KMS-11 (cell line): ENCODE data around the gene FREY1.

Experiments
- H2AFZ ChIP-seq: fragments of 200-600 bp; sonication (generic); 2 replicates; pipeline ENCODE4 v1.6.1; 2016; ENCODE audit warnings: antibody characterized with exemption, mixed run types, low read depth
- H3K27ac ChIP-seq: fragments of 200-600 bp; sonication (generic); 2 replicates; pipeline ENCODE4 v1.6.1; 2016; ENCODE audit warnings: mild to moderate bottlenecking, mixed run types
- H3K27me3 ChIP-seq: fragments of 200-600 bp; sonication (generic); 2 replicates; pipeline ENCODE4 v1.6.1; 2017; ENCODE audit warnings: mild to moderate bottlenecking, low read depth, mixed run types, moderate library complexity; ENCODE audit not compliant: insufficient read depth
- H3K36me3 ChIP-seq: fragments of 200-600 bp; sonication (generic); 2 replicates; pipeline ENCODE4 v1.6.1; 2017; ENCODE audit warnings: mild to moderate bottlenecking, mixed run types; ENCODE audit not compliant: insufficient read depth
- H3K4me1 ChIP-seq: fragments of 200-600 bp; sonication (generic); 2 replicates; pipeline ENCODE4 v1.6.1; 2016; ENCODE audit warnings: mild to moderate bottlenecking, low read depth, mixed run types; ENCODE audit not compliant: poor library complexity, severe bottlenecking
- H3K4me2 ChIP-seq: fragments of 200-600 bp; sonication (generic); 2 replicates; pipeline ENCODE4 v1.7.0; 2016; ENCODE audit warnings: mild to moderate bottlenecking, mixed run types
- H3K4me3 ChIP-seq: fragments of 200-600 bp; sonication (generic); IDR thresholded peaks from 2 replicates; pipeline ENCODE4 v1.6.1; 2017; ENCODE audit warnings: low read depth, low read length, mixed read lengths; ENCODE audit not compliant: insufficient read depth
- H3K79me2 ChIP-seq: fragments of 200-600 bp; sonication (generic); 2 replicates; pipeline ENCODE4 v1.6.1; 2016; ENCODE audit warnings: low read depth, mixed run types; ENCODE audit not compliant: insufficient read depth
- H3K9ac ChIP-seq: fragments of 200-600 bp; sonication (generic); 2 replicates; pipeline ENCODE4 v1.6.1; 2016; ENCODE audit warnings: mild to moderate bottlenecking, mixed run types
- H4K20me1 ChIP-seq: fragments of 200-600 bp; sonication (generic); 2 replicates; pipeline ENCODE4 v1.6.1; 2016; ENCODE audit warnings: mild to moderate bottlenecking, mixed run types; ENCODE audit not compliant: insufficient read depth
- TF ChIP-seq, protein P1 (sequence below): fragments of 200-600 bp; sonication (generic); conservative IDR thresholded peaks from 2 replicates; pipeline ENCODE4 v1.6.1; 2017; ENCODE audit warnings: low read depth, mild to moderate bottlenecking, antibody characterized with exemption, low read length, moderate library complexity, mixed read lengths

The FREY1 gene

DNA sequence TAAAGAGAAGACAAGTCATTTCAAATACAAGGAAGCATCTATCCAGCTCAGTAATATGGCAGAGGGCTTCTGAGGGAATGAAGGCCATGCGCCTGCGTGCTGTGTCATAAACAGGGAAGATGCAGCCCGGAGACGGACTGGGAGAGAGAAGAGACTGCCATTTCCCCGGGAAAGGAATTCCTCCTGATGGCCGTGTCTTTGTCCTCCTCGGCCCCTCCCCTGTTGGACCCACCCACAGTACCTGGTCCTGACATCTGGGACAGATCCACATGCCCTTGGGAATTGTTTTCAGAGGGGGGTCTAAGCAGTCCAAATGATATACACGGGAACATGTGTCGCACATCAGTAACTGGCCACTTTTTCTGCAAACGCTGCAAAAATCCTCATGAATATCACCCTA, 30.8 kb upstream of the FREY1 start:
- no peaks in the 10 kb centered on the region for H4K20me1 ChIP-seq
- H3K4me1 ChIP-seq, result no peaks in the 10 kb centered on the region
- H3K4me2 ChIP-seq, result no peak overlapping the region
- H2AFZ ChIP-seq, result no peak overlapping the region
- no peak overlapping the region for H3K27ac ChIP-seq
- no peak overlapping the region for H3K4me3 ChIP-seq
- no peaks in the 10 kb centered on the region for H3K27me3 ChIP-seq
- TF ChIP-seq, protein P1, sequence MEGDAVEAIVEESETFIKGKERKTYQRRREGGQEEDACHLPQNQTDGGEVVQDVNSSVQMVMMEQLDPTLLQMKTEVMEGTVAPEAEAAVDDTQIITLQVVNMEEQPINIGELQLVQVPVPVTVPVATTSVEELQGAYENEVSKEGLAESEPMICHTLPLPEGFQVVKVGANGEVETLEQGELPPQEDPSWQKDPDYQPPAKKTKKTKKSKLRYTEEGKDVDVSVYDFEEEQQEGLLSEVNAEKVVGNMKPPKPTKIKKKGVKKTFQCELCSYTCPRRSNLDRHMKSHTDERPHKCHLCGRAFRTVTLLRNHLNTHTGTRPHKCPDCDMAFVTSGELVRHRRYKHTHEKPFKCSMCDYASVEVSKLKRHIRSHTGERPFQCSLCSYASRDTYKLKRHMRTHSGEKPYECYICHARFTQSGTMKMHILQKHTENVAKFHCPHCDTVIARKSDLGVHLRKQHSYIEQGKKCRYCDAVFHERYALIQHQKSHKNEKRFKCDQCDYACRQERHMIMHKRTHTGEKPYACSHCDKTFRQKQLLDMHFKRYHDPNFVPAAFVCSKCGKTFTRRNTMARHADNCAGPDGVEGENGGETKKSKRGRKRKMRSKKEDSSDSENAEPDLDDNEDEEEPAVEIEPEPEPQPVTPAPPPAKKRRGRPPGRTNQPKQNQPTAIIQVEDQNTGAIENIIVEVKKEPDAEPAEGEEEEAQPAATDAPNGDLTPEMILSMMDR, result no peak
- no peak overlapping the region for H3K9ac ChIP-seq
- no peaks in the 10 kb centered on the region for H3K79me2 ChIP-seq
- no peaks in the 10 kb centered on the region for H3K36me3 ChIP-seq

DNA sequence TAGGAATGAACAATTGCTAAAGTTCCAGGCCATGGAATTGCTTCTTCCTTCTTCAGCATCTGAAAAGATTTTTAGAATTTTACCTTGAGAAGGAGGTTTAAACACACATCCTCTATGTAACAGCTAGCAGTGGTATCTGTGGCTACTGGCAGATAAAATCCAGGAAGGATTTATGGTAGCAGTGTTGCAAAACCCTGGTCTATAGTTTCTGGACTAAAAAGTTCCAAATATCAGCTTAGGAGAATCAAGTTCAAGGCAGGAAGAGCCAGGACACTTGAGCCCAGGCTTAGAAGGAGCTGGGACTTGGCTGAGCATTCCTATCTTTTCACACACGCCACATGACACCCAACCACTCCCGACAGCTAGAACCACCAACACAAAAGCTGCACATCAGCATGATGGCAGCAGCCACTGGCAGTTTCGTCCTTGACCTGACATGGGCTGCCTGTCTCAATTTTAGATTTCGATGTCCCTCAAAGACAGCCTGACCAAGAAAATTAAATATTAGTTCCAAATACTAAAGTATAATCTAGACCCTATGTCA, 29.5 kb upstream of the FREY1 start:
- no peaks in the 10 kb centered on the region for H3K4me1 ChIP-seq
- H3K79me2 ChIP-seq, result no peaks in the 10 kb centered on the region
- no peak overlapping the region for H3K9ac ChIP-seq
- no peak overlapping the region for H3K27ac ChIP-seq
- H3K4me3 ChIP-seq, result no peak overlapping the region
- no peaks in the 10 kb centered on the region for H3K36me3 ChIP-seq
- H3K27me3 ChIP-seq, result no peaks in the 10 kb centered on the region
- H4K20me1 ChIP-seq, result no peaks in the 10 kb centered on the region
- no peak overlapping the region for H2AFZ ChIP-seq
- H3K4me2 ChIP-seq, result no peak overlapping the region
- TF ChIP-seq, protein P1, result no peak

DNA sequence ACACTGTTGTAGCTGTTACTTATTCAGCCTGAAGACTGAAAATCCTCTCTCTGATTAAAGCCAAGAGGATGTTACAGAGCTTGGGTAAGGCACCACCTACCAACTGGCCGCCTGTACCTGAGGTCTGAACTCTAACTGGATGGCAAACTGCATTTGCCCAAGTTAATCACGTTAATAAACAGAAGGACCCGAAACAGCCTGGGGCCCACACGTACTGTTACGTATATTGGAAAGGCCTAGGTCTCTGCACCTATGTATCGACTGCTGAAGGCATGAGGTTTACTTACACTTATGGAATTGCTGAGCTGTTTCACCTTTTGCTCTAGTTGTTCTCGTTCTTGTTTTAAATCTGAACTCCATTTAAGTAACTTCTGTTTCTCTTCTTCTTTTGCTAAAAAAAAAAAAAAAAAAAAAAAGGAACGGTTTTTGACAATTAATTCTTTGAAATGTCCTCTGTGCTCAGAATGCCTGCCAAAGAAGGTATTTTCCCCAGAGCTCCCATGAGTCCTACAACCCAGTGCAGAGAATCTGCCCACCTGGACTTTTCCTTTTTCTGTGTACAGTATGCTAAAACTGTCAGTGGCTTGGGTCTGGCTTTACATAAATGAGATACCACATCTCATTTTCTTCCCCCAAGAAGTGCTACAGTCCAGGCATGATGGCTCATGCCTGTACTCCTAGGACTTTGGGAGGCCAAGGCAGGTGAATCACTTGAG, 28.4 kb upstream of the FREY1 start:
- TF ChIP-seq, protein P1, result no peak

DNA sequence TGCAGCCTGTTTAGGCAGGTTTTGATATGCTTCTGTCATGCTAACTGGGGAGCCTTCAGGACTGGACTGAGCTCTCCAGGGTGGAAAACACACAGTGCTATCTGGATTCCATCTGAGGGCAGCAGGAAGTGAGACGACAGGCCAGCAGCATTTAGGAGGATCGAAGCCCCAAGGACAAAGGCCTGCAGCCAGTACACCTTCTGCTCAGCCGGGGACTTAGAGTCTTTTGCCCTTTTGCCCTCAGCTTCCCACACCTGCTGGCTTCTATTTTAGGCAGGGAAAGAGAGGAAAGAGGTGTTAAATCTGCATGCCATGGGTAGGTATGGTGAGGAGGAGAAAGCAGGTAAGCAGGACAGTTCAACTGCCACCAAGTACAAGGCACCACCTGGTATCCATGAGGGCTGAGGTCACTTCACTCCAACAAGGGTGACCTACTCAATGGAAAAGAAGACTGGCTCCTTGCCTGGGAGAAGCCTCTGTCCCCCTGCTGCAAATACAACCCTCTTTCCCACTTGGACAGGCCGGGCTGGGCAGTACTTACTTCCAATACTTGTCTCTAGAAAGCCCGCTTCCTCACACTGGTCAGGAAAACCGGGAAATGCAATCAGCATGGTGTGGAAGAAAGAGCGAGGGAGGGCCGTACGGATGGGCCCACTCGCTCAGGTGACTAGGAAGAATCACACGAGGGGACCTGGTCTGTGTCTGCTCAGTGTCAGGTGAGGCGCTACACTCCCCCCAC, 27.7 kb upstream of the FREY1 start:
- H3K4me2 ChIP-seq, result no peak overlapping the region
- H4K20me1 ChIP-seq, result no peaks in the 10 kb centered on the region
- TF ChIP-seq, protein P1, result no peak
- H3K4me1 ChIP-seq, result peaks cover 9% of the 10 kb centered on the region
- no peaks in the 10 kb centered on the region for H3K27me3 ChIP-seq
- no peaks in the 10 kb centered on the region for H3K36me3 ChIP-seq
- no peak overlapping the region for H3K9ac ChIP-seq
- no peak overlapping the region for H2AFZ ChIP-seq
- no peaks in the 10 kb centered on the region for H3K79me2 ChIP-seq
- H3K27ac ChIP-seq, result no peak overlapping the region
- H3K4me3 ChIP-seq, result no peak overlapping the region

More for the DNA sequence above, 28.4 kb upstream of the FREY1 start:
- Histone ChIP-seq H3K36me3 (no peaks in the 10 kb centered on the region), H2AFZ (no peak overlapping the region), H3K79me2 (no peaks in the 10 kb centered on the region), H3K4me1 (peaks cover 1% of the 10 kb centered on the region), H3K27me3 (no peaks in the 10 kb centered on the region), H3K4me2 (no peak overlapping the region), H3K4me3 (no peak overlapping the region), H3K9ac (no peak overlapping the region), H3K27ac (no peak overlapping the region), H4K20me1 (no peaks in the 10 kb centered on the region)
